Rectal smooth muscle tissue (tissue), 1 donor: ENCODE measurements around the gene WNT8B.

ENCODE experiments used
- H3K27ac ChIP-seq: one replicate; pipeline ENCODE4 v1.7.0; 2013; ENCODE audit warnings: low read depth, low read length, inconsistent platforms
- H3K27me3 ChIP-seq: one replicate; pipeline ENCODE4 v1.7.0; 2013; ENCODE audit warnings: low read length; ENCODE audit not compliant: control insufficient read depth, insufficient read depth
- H3K36me3 ChIP-seq: one replicate; pipeline ENCODE4 v1.7.0; 2013; ENCODE audit warnings: low read length; ENCODE audit not compliant: control insufficient read depth, insufficient read depth
- H3K4me1 ChIP-seq: one replicate; pipeline ENCODE4 v1.7.0; 2013; ENCODE audit warnings: low read length; ENCODE audit not compliant: control insufficient read depth, insufficient read depth
- H3K4me3 ChIP-seq: one replicate; pipeline ENCODE4 v1.7.0; 2013; ENCODE audit warnings: low read length
- H3K9ac ChIP-seq: one replicate; pipeline ENCODE4 v1.7.0; 2013; ENCODE audit warnings: low read length

Gene WNT8B

GRCh38 chr10:100528123-100528886 is 65.5 kb downstream of the WNT8B start:
- H3K4me3 ChIP-seq: peak overlapping the region; percentile 96
- peaks cover 20% of the 10 kb centered on the region for H3K36me3 ChIP-seq
- peaks cover 5% of the 10 kb centered on the region for H3K4me1 ChIP-seq
- no peak overlapping the region for H3K9ac ChIP-seq
- H3K27me3 ChIP-seq: no peaks in the 10 kb centered on the region
- H3K27ac ChIP-seq: no peak overlapping the region

- peak overlapping the region; percentile 96 for H3K4me3 ChIP-seq
- peak overlapping the region; percentile 89 for H3K27ac ChIP-seq
Measured at GRCh38 chr10:100528921-100529474, 66.2 kb downstream of the WNT8B start.

GRCh38 chr10:100529475-100530298 is 66.9 kb downstream of the WNT8B start, which contains the start of gene NDUFB8:
NDUFB8 (minus strand) TSS chr10:100529871; CDS start chr10:100529851, 20 bp downstream.
- Histone ChIP-seq H3K9ac (peak within 1 kb of the TSS; percentile 95), H3K4me3 (peak within 1 kb of the TSS; percentile 96), H3K4me1 (peaks cover 5% of the 10 kb centered on the region), H3K27me3 (no peaks in the 10 kb centered on the region), H3K36me3 (peaks cover 12% of the 10 kb centered on the region), H3K27ac (peak within 1 kb of the TSS; percentile 89)

More at GRCh38 chr10:100528921-100529474, 66.2 kb downstream of the WNT8B start:
- H3K9ac ChIP-seq: peak overlapping the region; percentile 95
- H3K36me3 ChIP-seq: peaks cover 18% of the 10 kb centered on the region
- H3K4me1 ChIP-seq: peaks cover 5% of the 10 kb centered on the region
- no peaks in the 10 kb centered on the region for H3K27me3 ChIP-seq

GRCh38 chr10:100531761-100532160 is 69.0 kb downstream of the WNT8B start:
- Histone ChIP-seq H3K36me3 (peaks cover 2% of the 10 kb centered on the region), H3K9ac (no peak overlapping the region), H3K27me3 (no peaks in the 10 kb centered on the region), H3K27ac (no peak overlapping the region), H3K4me1 (peaks cover 17% of the 10 kb centered on the region), H3K4me3 (no peak overlapping the region)
